ENCODE measurements around the gene RGPD3. TPM values are rescaled to one million over a fixed set of nuclear protein-coding genes. Genes with fewer than 3 reads are reported as not detected.
"Not testable (repeated sequence)": the region's sequence is repeated elsewhere in the genome, so short reads cannot be mapped to it uniquely, and the experiment has no call there.

Gene RGPD3
- total RNA-seq, 4 donors from 2014 or later = 0.20 to 0.84 (median 0.37) TPM

- H3K27me3 ChIP-seq; H3K36me3 ChIP-seq; H3K4me3 ChIP-seq; DNase-seq (ENCODE audit: low spot score in 2 of 2); H3K27ac ChIP-seq; H3K4me1 ChIP-seq; H3K9me3 ChIP-seq: not testable (repeated sequence)
- WGBS, 2 donors = 72 to 79% methylated on average over 7 to 10 of the region's 11 CpGs
Observed at GRCh38 chr2:106508660-106509373, 40.6 kb upstream of the RGPD3 start.

DNA sequence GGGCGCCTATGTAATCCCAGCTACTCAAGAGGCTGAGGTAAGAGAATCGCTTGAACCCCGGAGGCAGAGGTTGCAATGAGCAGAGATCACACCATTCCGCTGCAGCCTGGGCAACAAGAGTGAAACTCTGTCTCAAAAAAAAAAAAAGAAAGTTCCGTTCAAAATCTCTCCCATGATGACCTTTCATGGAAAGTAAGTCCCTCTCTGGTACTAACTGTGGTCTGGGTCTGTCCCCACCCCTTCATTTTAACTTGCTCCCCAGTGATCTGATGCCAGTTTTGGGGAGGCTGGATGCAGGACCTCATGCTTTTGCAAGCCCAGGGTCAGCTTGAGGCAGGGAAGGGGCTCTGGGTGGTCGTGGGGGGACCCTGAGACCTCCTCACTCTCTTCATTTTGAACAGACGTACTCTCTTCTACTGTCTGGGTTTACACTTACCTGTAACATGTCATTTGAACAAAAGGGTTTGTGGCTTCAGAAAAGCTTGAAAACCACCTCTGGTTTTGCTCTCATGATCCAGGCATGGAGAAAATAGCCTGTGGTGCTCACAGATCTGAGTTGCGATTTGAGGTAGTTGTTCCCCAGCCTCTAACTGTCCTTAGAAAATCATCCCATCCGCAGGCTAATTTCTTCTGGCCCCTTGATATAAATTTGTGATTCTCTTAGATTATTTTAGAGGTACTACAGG is 37.9 kb upstream of the RGPD3 start:
- H3K36me3 ChIP-seq; H3K27ac ChIP-seq; DNase-seq (ENCODE audit: low spot score in 2 of 2); H3K27me3 ChIP-seq; H3K9me3 ChIP-seq; H3K4me1 ChIP-seq; H3K4me3 ChIP-seq: not testable (repeated sequence)
- 67 to 76% methylated on average over 7 to 8 of the region's 9 CpGs for WGBS, 2 donors

DNA sequence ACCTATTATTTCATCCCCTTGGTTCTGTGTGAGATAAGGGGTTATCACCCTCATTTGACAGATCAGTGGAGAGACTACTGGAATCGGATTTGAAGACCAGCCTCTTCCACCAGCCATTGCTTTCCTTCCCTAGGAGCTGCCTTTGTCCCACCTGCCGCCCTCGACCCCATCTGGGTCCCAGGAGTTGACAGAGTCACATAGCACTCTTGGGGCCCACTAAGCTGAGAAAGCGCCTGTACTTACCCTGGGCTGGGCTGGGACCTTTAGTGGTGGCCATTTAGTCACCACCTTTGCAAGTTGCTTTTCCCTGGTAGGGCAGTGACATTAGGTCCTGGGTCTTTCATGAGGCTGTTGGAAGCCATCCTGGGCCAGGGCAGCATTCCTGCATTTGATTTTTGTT is 36.6 kb upstream of the RGPD3 start:
- not testable (repeated sequence) for H3K27me3 ChIP-seq; H3K27ac ChIP-seq; H3K9me3 ChIP-seq; H3K4me3 ChIP-seq; H3K36me3 ChIP-seq; H3K4me1 ChIP-seq; DNase-seq (ENCODE audit: low spot score in 2 of 2)
- WGBS, 2 donors = 93 to 97% methylated on average over 4 of the region's 4 CpGs

DNA sequence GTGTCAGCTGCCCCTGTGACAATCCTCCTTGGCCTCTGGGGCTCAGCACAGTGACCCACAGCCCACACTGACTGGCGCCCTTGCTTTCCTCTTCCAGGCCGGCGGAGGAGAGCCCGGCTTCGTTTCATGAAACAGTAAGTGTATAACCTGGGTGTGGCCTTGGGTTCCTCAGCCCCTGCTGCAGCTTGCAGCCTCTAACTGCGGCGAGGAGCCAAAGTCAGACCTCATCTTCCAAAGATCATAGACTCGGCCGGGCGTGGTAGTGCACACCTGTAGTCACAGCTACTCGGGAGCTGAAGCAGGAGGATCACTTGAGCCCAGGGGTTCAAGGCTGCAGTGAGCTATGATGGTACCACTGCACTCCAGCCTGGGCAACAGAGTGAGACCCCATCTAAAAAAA is 36.0 kb upstream of the RGPD3 start:
- not testable (repeated sequence) for H3K4me3 ChIP-seq; DNase-seq (ENCODE audit: low spot score in 2 of 2); H3K4me1 ChIP-seq; H3K36me3 ChIP-seq; H3K27me3 ChIP-seq; H3K27ac ChIP-seq; H3K9me3 ChIP-seq
- WGBS, 2 donors = 87 to 88% methylated on average over 6 to 7 of the region's 11 CpGs

- H3K36me3 ChIP-seq; H3K27me3 ChIP-seq; DNase-seq (ENCODE audit: low spot score in 2 of 2); H3K4me3 ChIP-seq; H3K9me3 ChIP-seq; H3K4me1 ChIP-seq; H3K27ac ChIP-seq: not testable (repeated sequence)
- 81 to 91% methylated on average over 5 to 8 of the region's 8 CpGs for WGBS, 2 donors
Observed at GRCh38 chr2:106502351-106502750, 34.1 kb upstream of the RGPD3 start.

GRCh38 chr2:106500350-106500749 is 32.1 kb upstream of the RGPD3 start:
- H3K27me3 ChIP-seq; H3K4me1 ChIP-seq; H3K36me3 ChIP-seq; H3K4me3 ChIP-seq; H3K9me3 ChIP-seq; H3K27ac ChIP-seq; DNase-seq (ENCODE audit: low spot score in 2 of 2): not testable (repeated sequence)
- 72 to 77% methylated on average over 7 of the region's 7 CpGs for WGBS, 2 donors

GRCh38 chr2:106498549-106498948 is 30.3 kb upstream of the RGPD3 start:
- H3K9me3 ChIP-seq; H3K4me1 ChIP-seq; H3K4me3 ChIP-seq; H3K27me3 ChIP-seq; H3K27ac ChIP-seq; DNase-seq (ENCODE audit: low spot score in 2 of 2); H3K36me3 ChIP-seq: not testable (repeated sequence)
- WGBS, 2 donors = 100% methylated on average over 1 of the region's 1 CpG; no CpG with 5 or more reads in 1 of the 2 donors

GRCh38 chr2:106492913-106493312 is 24.7 kb upstream of the RGPD3 start:
- WGBS, 2 donors = 33 to 44% methylated on average over 6 of the region's 6 CpGs
- not testable (repeated sequence) for H3K27me3 ChIP-seq, H3K9me3 ChIP-seq, H3K4me1 ChIP-seq, H3K36me3 ChIP-seq, H3K27ac ChIP-seq, H3K4me3 ChIP-seq
- peak in 1 of 2 donors; percentile 15 for DNase-seq (ENCODE audit: low spot score in 2 of 2)

DNA sequence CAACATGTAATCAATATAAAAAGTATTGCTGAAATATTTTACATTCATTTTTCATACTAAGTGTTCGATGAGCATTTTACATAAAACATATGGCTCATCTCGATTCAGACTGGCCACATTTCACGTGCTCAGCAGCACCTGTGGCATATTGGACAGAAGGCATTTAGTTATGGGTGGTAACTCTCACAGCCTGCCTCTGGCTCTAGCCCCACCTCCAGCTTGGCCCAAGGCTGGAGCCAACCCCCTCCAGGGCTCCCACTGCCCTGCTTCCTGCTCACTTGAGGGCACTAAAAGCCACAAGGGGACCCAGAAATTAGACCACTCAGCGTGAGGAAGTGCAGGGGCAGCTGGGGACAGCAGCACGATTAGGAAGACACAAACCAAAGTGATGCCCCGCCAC is 24.2 kb upstream of the RGPD3 start:
- H3K27ac ChIP-seq; DNase-seq (ENCODE audit: low spot score in 2 of 2); H3K27me3 ChIP-seq; H3K4me1 ChIP-seq; H3K4me3 ChIP-seq; H3K9me3 ChIP-seq; H3K36me3 ChIP-seq: not testable (repeated sequence)
- 57 to 71% methylated on average over 6 of the region's 6 CpGs for WGBS, 2 donors

DNA sequence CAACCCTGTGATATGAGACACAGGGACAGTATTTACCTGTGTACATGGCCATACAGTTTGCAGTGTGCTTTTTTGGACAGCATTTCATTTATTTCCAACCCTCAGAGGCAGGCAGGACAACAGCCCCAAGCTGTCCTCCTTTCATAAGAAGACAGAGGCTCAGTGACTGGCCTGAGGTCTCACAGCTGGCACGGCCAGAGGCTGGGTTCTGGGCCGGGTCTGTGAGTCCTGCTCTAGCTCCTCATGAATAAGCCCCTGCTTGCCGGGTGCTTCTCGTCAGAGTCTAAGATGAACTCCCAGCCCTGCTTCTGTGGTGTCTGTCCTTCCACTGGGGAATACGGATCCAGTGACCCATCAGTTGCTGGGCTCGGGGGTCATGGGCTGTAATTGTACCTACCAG is 21.5 kb upstream of the RGPD3 start:
- not testable (repeated sequence) for DNase-seq (ENCODE audit: low spot score in 2 of 2); H3K36me3 ChIP-seq; H3K4me1 ChIP-seq; H3K9me3 ChIP-seq; H3K27ac ChIP-seq; H3K4me3 ChIP-seq
- WGBS, 2 donors = 54 to 80% methylated on average over 4 to 5 of the region's 6 CpGs
- H3K27me3 ChIP-seq = peaks cover 0 to 11% of the 10 kb centered on the region in 2 donors

- not testable (repeated sequence) for H3K4me3 ChIP-seq, H3K27ac ChIP-seq
Observed at GRCh38 chr2:106487386-106488191, 19.4 kb upstream of the RGPD3 start.

GRCh38 chr2:106486551-106487385 is 18.6 kb upstream of the RGPD3 start, which contains the start of gene CD8B2:
CD8B2 (plus strand) TSS chr2:106487364; CDS start chr2:106487427, 63 bp downstream.
- not testable (repeated sequence) for H3K4me3 ChIP-seq; H3K36me3 ChIP-seq; H3K4me1 ChIP-seq; H3K27ac ChIP-seq; H3K9me3 ChIP-seq; DNase-seq (ENCODE audit: low spot score in 2 of 2)
- peaks cover 0 to 11% of the 10 kb centered on the region in 2 donors for H3K27me3 ChIP-seq
- 35 to 45% methylated on average over 4 to 8 of the region's 39 CpGs for WGBS, 2 donors

More at GRCh38 chr2:106487386-106488191, 19.4 kb upstream of the RGPD3 start:
- peaks cover 0 to 11% of the 10 kb centered on the region in 2 donors for H3K27me3 ChIP-seq
- not testable (repeated sequence) for H3K36me3 ChIP-seq; H3K9me3 ChIP-seq; H3K4me1 ChIP-seq; DNase-seq (ENCODE audit: low spot score in 2 of 2)
- WGBS, 2 donors = 21 to 28% methylated on average over 35 to 37 of the region's 44 CpGs

GRCh38 chr2:106479563-106479962 is 11.3 kb upstream of the RGPD3 start:
- H3K4me1 ChIP-seq; H3K9me3 ChIP-seq; H3K4me3 ChIP-seq; H3K36me3 ChIP-seq; DNase-seq (ENCODE audit: low spot score in 2 of 2); H3K27ac ChIP-seq; H3K27me3 ChIP-seq: not testable (repeated sequence)
- no CpG with 5 or more reads among the region's 1 CpG for WGBS, 2 donors
